Mammary epithelial cell (primary cell): ENCODE measurements around the gene METTL25B.

Experiments used
- CTCF ChIP-seq, 2 donors: IDR thresholded peaks in 1 of 2; conservative IDR thresholded peaks in 1 of 2; 2 replicates each; pipeline ENCODE4 v1.5.1; 2011 to 2012; ENCODE audit warnings: inconsistent platforms in 2 of 2, low read length in 2 of 2, mild to moderate bottlenecking in 2 of 2, control low read depth in 1 of 2, low read depth in 1 of 2; ENCODE audit not compliant: insufficient read depth in 1 of 2; ENCODE audit errors: extremely low read depth in 1 of 2
- EZH2 ChIP-seq: IDR thresholded peaks from 2 replicates; pipeline ENCODE4 v1.6.1; 2012; ENCODE audit warnings: low read length, inconsistent platforms, borderline replicate concordance

GRCh38 chr1:156707417-156708217 lies 20.7 kb upstream of the METTL25B start:
- TF ChIP-seq CTCF (conservative IDR thresholded peaks at IDR 0.05 in 1 of 2, IDR thresholded peaks at IDR 0.05 in 1 of 2; ENCODE audit: extremely low read depth in 1 of 2, insufficient read depth in 1 of 2, low read depth in 1 of 2, low read length in 2 of 2) (no peak), EZH2 (no peak)
